Hindlimb muscle (tissue), 1 donor: Measurements from ENCODE around the gene PTH2R. TPM values are rescaled to one million over a fixed set of nuclear protein-coding genes. Genes with fewer than 3 reads are reported as not detected.
A peak's percentile ranks its signal among the peaks of the same experiment; 100 is the strongest.
"Not testable (repeated sequence)": the region's sequence is repeated elsewhere in the genome, so short reads cannot be mapped to it uniquely, and the experiment has no call there.

ENCODE experiments used
- DNase-seq: peaks from one replicate; pipeline ENCODE4 v3.0.0-alpha.2; 2013
- polyA plus RNA-seq: library from polyadenylated mRNA; unstranded; fragments of 120-200 nt; gene quantifications from one replicate; pipeline ENCODE4 v1.2.1, GENCODE V29; 2013; ENCODE audit not compliant: insufficient read length

The PTH2R gene
- polyA plus RNA-seq, 1 donor = 0.08 TPM

- no peak for DNase-seq
These were observed 14.3 kb upstream of the PTH2R start for GRCh38 chr2:208392300-208392699.

- DNase-seq = not testable (repeated sequence)
These were observed 9.8 kb upstream of the PTH2R start for GRCh38 chr2:208396796-208397195.

GRCh38 chr2:208399201-208399600, 7.4 kb upstream of the PTH2R start:
- no peak for DNase-seq

GRCh38 chr2:208407667-208408066, 1.1 kb downstream of the PTH2R start:
- peak; percentile 23 for DNase-seq

- DNase-seq = no peak
These were observed 7.3 kb downstream of the PTH2R start for GRCh38 chr2:208413931-208414330.

- DNase-seq = no peak
These were observed 8.7 kb downstream of the PTH2R start for GRCh38 chr2:208415255-208415654.

GRCh38 chr2:208415897-208416296, 9.3 kb downstream of the PTH2R start:
- DNase-seq = no peak

GRCh38 chr2:208426412-208427045, 19.9 kb downstream of the PTH2R start:
- DNase-seq = no peak

GRCh38 chr2:208437755-208438154, 31.2 kb downstream of the PTH2R start:
- DNase-seq = no peak

GRCh38 chr2:208440716-208441115, 34.1 kb downstream of the PTH2R start:
- no peak for DNase-seq

- no peak for DNase-seq
These were observed 35.4 kb downstream of the PTH2R start for GRCh38 chr2:208441951-208442350.

GRCh38 chr2:208447447-208447846, 40.9 kb downstream of the PTH2R start:
- not testable (repeated sequence) for DNase-seq

GRCh38 chr2:208451061-208451460, 44.5 kb downstream of the PTH2R start:
- DNase-seq = no peak

- no peak for DNase-seq
These were observed 48.3 kb downstream of the PTH2R start for GRCh38 chr2:208454861-208455260.

GRCh38 chr2:208463721-208464120, 57.1 kb downstream of the PTH2R start:
- DNase-seq = no peak

GRCh38 chr2:208464205-208464604, 57.6 kb downstream of the PTH2R start:
- DNase-seq = no peak

GRCh38 chr2:208466151-208466919, 59.7 kb downstream of the PTH2R start:
- no peak for DNase-seq

GRCh38 chr2:208466920-208467298, 60.3 kb downstream of the PTH2R start:
- no peak for DNase-seq

- DNase-seq = no peak
These were observed 61.0 kb downstream of the PTH2R start for GRCh38 chr2:208467564-208467963.

GRCh38 chr2:208477741-208478140, 71.1 kb downstream of the PTH2R start:
- no peak for DNase-seq

GRCh38 chr2:208479342-208479741, 72.8 kb downstream of the PTH2R start:
- no peak for DNase-seq

- not testable (repeated sequence) for DNase-seq
These were observed 75.4 kb downstream of the PTH2R start for GRCh38 chr2:208481945-208482344.

GRCh38 chr2:208482453-208483015, 75.9 kb downstream of the PTH2R start:
- not testable (repeated sequence) for DNase-seq

- no peak for DNase-seq
These were observed 78.8 kb downstream of the PTH2R start for GRCh38 chr2:208485390-208485789.
